ENCODE results near the gene KIAA1958.

GRCh38 chr9:112445196-112445595 is 41.4 kb upstream of the KIAA1958 start:
- no peak for TF ChIP-seq POLR2A (IDR thresholded peaks at IDR 0.05)
- no peak for TF ChIP-seq CTCF (IDR thresholded peaks at IDR 0.05 in 8 of 11, conservative IDR thresholded peaks at IDR 0.05 in 3 of 11)
- TF ChIP-seq POLR2AphosphoS5 (IDR thresholded peaks at IDR 0.05), result no peak
